ENCODE results near the gene SVBP. TPM values are rescaled to one million over a fixed set of nuclear protein-coding genes. Genes with fewer than 3 reads are reported as not detected.

SVBP gene
- total and polyA plus RNA-seq, 2 of the 8 experiments (the other 6 are each of a cell fraction or from before 2014, with no cell fraction given): 29.7 to 30.2 TPM

DNA sequence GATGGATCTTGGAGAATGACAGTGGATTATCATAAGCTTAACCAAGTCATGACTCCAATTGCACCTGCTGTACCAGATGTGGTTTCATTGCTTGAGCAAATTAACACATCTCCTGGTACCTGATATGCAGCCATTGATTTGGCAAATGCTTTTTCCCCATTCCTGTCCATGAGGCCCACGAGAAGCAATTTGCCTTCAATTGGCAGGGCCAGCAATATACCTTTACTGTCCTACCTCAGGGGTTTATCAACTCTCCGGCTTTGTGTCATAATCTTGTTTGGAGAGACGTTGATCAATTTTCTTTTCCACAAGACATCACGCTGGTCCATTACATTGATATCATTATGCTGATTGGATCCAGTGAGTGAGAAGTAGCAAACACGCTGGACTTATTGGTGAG, 49.4 kb upstream of the SVBP start:
- no peaks in the 10 kb centered on the region for H3K4me1 ChIP-seq (replicated peaks in 1 of 4; ENCODE audit: control insufficient read depth in 3 of 4, insufficient read depth in 4 of 4, low read length in 3 of 4)
- CTCF ChIA-PET (ENCODE audit: partially characterized antibody): no interaction called here
- no peaks in the 10 kb centered on the region for H3K23me2 ChIP-seq (ENCODE audit: low read depth, low read length)
- H3K27ac ChIP-seq (ENCODE audit: low read depth, low read length): no peak overlapping the region
- 90% methylated on average over 5 of the region's 5 CpGs; no CpG with 5 or more reads in 1 of the 2 experiments for WGBS, 2 experiments (ENCODE audit: extremely low coverage in 1 of 2, insufficient coverage in 1 of 2, insufficient read length in 1 of 2, insufficient replicate concordance in 2 of 2, low coverage in 1 of 2, low lambda C conversion rate in 2 of 2, missing lambda C conversion rate in 1 of 2)
- H2BK15ac ChIP-seq (ENCODE audit: low read length): no peak overlapping the region
- POLR2A ChIA-PET (ENCODE audit: partially characterized antibody): interaction anchor here (1.5 kb wide), 1 partner anchor 10 kb away, joined by 3 read pairs; no protein-coding TSS in a partner anchor
- H3K9ac ChIP-seq (replicated peaks in 1 of 4; ENCODE audit: extremely low read depth in 1 of 4, low read depth in 3 of 4, low read length in 3 of 4): no peak overlapping the region
- H2AK5ac ChIP-seq (ENCODE audit: low read depth, low read length): no peak overlapping the region
- H4K91ac ChIP-seq (replicated peaks; ENCODE audit: insufficient read length, low read length): no peak overlapping the region
- no peaks in the 10 kb centered on the region for H3K79me1 ChIP-seq (ENCODE audit: low read depth, low read length)
- no peak overlapping the region for H3K4me2 ChIP-seq (ENCODE audit: insufficient read depth in 1 of 2, low read depth in 2 of 2, low read length in 2 of 2)
- H3K4me3 ChIP-seq (ENCODE audit: extremely low read depth in 1 of 4, insufficient read depth in 2 of 4, low read depth in 3 of 4, low read length in 4 of 4): no peak overlapping the region
- no peak overlapping the region for H3K23ac ChIP-seq (ENCODE audit: insufficient read length)
- peaks cover 0 to 3% of the 10 kb centered on the region in 2 experiments; a peak in 1 of 4 replicates for H3K9me3 ChIP-seq (ENCODE audit: insufficient read depth in 2 of 2, low read depth in 1 of 2, low read length in 1 of 2)
- no peak overlapping the region for H3K56ac ChIP-seq (replicated peaks; ENCODE audit: insufficient read length, low read depth, low read length)
- DNase-seq (ENCODE audit: low read depth in 1 of 2, low spot score in 2 of 2) (no peak), FAIRE-seq (no peak)
- H2BK5ac ChIP-seq (ENCODE audit: low read depth, low read length): no peak overlapping the region
- H3K18ac ChIP-seq (ENCODE audit: extremely low read depth, low read length): no peak overlapping the region
- no peak overlapping the region for H2AFZ ChIP-seq (ENCODE audit: low read length)
- no peaks in the 10 kb centered on the region for H3K36me3 ChIP-seq (ENCODE audit: control insufficient read depth in 2 of 4, insufficient read depth in 4 of 4, low read length in 3 of 4)
- H2BK120ac ChIP-seq (replicated peaks; ENCODE audit: low read depth, low read length): no peak overlapping the region
- no peak for TF ChIP-seq SIRT6 (IDR thresholded peaks at IDR 0.05; ENCODE audit: low read length)
- no peak for TF ChIP-seq BACH1 (IDR thresholded peaks at IDR 0.05; ENCODE audit: low read length)
- TF ChIP-seq SUZ12 (IDR thresholded peaks at IDR 0.05; ENCODE audit: low read length): no peak
- no peak for TF ChIP-seq EP300 (IDR thresholded peaks at IDR 0.05; ENCODE audit: borderline replicate concordance in 1 of 2, low read depth in 2 of 2, low read length in 2 of 2)
- no peak for TF ChIP-seq GTF2F1 (IDR thresholded peaks at IDR 0.05; ENCODE audit: borderline replicate concordance, low read depth, low read length)
- no peak for TF ChIP-seq BCL11A (IDR thresholded peaks at IDR 0.05; ENCODE audit: low read depth in 2 of 2, low read length in 2 of 2)
- TF ChIP-seq RXRA (IDR thresholded peaks at IDR 0.05; ENCODE audit: insufficient read depth, low read depth, low read length): no peak
- TF ChIP-seq RNF2 (IDR thresholded peaks at IDR 0.05; ENCODE audit: borderline replicate concordance, low read depth, low read length, missing control alignments, poor library complexity, severe bottlenecking): no peak
- TF ChIP-seq ATF3 (IDR thresholded peaks at IDR 0.05; ENCODE audit: insufficient read depth, low read depth, low read length): no peak
- TF ChIP-seq ZNF274 (IDR thresholded peaks at IDR 0.05; ENCODE audit: borderline replicate concordance, extremely low read depth, low read length): no peak
- no peak for TF ChIP-seq HDAC2 (IDR thresholded peaks at IDR 0.05; ENCODE audit: borderline replicate concordance in 1 of 2, low read depth in 2 of 2, low read length in 2 of 2)
- no peak for TF ChIP-seq CEBPB (IDR thresholded peaks at IDR 0.05; ENCODE audit: low read depth, low read length)
- TF ChIP-seq TCF12 (IDR thresholded peaks at IDR 0.05; ENCODE audit: low read depth, low read length): no peak
- H3K14ac ChIP-seq (ENCODE audit: insufficient read length): no peak overlapping the region
- H4K20me1 ChIP-seq (replicated peaks in 1 of 2; ENCODE audit: control insufficient read depth in 1 of 2, insufficient read depth in 2 of 2, low read length in 2 of 2): no peaks in the 10 kb centered on the region
- no peak overlapping the region for H2BK12ac ChIP-seq (ENCODE audit: low read depth, low read length)
- no peaks in the 10 kb centered on the region for H3K79me2 ChIP-seq (ENCODE audit: control insufficient read depth in 1 of 2, insufficient read depth in 2 of 2, low read length in 2 of 2)
- H3K27me3 ChIP-seq (replicated peaks in 1 of 4; ENCODE audit: control insufficient read depth in 3 of 4, extremely low read depth in 1 of 4, insufficient read depth in 3 of 4, low read length in 3 of 4): no peaks in the 10 kb centered on the region
- no peak overlapping the region for H2BK20ac ChIP-seq (ENCODE audit: low read length)
- H3K4ac ChIP-seq (replicated peaks; ENCODE audit: insufficient read length, low read depth, low read length): no peak overlapping the region
- no peak overlapping the region for H4K8ac ChIP-seq (ENCODE audit: extremely low read depth, insufficient read depth, low read length)
- H4K5ac ChIP-seq (ENCODE audit: insufficient read length, low read depth, low read length): no peak overlapping the region

All from H1 (cell line).